Measurements from ENCODE around the gene SLC38A10. TPM values are rescaled to one million over a fixed set of nuclear protein-coding genes. Genes with fewer than 3 reads are reported as not detected.

The SLC38A10 gene
- total RNA-seq, result 10 to 100 TPM; 45.7 to 58.6 (median 53.9) TPM

DNA sequence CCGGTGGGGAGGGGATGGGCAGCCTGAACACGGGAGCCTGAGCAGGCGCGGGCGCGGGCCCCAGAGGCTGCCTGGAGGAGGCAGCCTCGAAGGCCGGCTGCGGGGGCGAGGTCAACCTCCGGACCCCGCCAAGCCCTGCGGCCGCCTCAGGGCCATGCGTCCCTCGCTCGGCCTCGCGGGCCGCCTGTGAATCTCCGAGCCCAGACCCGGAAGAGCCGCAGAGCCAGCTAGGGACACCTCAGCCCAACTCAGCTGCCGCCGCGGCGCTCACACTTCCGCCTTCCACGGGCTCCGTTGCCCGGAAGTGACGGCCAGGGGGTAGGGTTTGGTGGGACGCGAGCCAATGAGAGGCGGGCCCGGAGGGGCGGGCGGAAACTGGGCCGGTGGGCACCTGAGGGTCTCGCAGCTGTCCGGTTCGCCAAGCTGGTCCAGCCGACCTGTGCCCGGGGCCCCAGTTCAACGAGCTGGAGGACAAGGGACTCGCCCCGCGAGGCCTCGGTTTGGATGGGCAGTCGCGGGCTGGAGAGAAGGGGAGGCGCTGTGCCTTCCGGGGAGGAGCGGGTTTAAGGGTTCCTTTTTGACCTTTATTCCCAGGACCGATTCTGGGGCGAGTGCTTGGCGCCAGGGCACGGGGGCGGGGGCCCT lies at the start of gene SLC38A10:
TSS of gene SLC38A10 (minus strand) at position 277 of the 645 bp plus-strand sequence. CDS start 386 bp downstream, outside the sequence.
- Mint-ChIP-seq H3K9me3 (no peaks in the 10 kb centered on the region), H3K4me3 (peak within 1 kb of the TSS; percentile 91), H3K4me1 (ENCODE audit: low read depth) (peaks cover 38% of the 10 kb centered on the region), H3K27me3 (ENCODE audit: low read depth) (no peaks in the 10 kb centered on the region), H3K36me3 (ENCODE audit: insufficient read depth) (peaks cover 1% of the 10 kb centered on the region)
- DNase-seq (peak; percentile 85), ATAC-seq (peak; percentile 95 to 96)

DNA sequence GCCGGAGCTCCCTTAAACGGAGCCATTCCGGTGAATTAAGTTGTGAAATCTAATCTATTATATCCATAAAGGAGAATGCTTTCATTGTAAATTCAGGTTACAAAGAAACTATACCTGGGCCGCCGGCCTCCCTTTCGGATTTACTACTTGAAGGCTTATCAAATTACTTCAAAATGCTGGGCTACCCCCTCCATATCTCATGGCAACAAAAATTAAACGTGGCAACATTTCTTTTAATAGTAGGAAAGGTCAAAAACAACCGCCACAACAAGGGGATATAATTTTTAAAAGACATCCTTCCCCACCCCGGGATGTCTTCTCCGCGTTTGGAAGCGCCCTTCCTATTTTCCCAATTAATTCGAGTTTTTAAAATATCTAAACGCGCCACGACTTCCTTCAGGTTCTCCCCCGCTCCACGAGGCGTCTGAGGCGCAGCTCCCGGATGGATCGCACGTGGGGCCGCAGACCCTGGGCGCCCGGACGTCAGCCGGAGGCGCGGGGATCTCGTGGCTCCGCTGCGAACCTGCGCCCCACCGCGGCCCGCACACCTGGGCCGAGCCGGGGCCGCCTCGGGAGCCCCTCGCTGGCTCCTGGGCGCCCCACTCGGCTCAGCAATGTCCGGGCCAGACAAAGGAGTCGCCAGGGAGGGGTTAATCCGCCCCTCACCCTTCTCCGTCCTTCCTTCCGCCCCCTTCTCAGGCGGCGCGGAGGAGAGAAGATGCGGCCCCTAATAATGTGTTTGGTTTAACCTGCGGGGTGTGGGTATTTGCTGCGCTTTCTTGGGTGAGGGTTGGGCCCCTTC lies 47.4 kb upstream of the SLC38A10 start:
- DNase-seq (no peak), ATAC-seq (no peak)
- no peaks in the 10 kb centered on the region for H3K9me3 Mint-ChIP-seq
- H3K27me3 Mint-ChIP-seq (ENCODE audit: low read depth), result peaks cover 58% of the 10 kb centered on the region
- peaks cover 17% of the 10 kb centered on the region for H3K4me1 Mint-ChIP-seq (ENCODE audit: low read depth)
- no peak overlapping the region for H3K4me3 Mint-ChIP-seq
- no peaks in the 10 kb centered on the region for H3K36me3 Mint-ChIP-seq (ENCODE audit: insufficient read depth)

DNA sequence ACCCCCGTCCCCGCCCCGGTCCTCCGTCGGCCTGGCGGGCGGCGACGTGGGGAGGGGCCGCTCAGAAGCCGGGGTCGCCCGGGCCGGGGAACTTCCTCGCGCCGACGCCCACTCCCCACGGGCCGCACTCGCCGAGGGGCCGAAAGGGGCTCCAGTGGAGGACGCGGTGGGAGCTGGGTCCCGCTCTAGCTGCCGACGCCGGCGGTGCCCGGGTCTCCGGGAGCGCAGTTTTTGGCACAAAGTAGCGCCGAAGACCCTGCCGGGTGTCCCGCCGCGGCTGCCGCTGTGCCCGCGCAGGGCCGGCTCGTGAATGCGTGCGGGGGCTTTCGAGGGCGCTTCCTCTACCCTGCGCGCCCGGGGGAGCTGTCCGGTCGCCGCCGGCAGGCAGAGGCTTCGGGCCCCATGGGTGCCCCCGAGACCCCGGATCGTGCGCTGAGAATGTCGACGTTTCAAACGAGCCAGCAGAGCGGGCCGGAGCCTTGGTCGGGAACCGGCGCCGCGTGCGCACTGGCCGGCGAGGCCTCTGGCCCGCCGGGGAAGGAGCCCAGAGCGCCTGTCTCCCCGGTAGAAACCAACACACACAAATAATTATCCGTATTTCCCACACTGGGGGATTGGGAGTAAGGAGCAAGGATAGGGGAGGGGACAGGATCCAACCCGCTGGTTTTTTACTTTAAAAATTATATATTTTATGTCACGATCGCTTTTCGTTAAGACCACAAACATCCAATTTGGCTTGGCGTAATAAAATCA lies 46.6 kb upstream of the SLC38A10 start:
- no peak for ATAC-seq
- Mint-ChIP-seq H3K36me3 (ENCODE audit: insufficient read depth) (no peaks in the 10 kb centered on the region), H3K9me3 (no peaks in the 10 kb centered on the region), H3K4me3 (no peak overlapping the region), H3K4me1 (ENCODE audit: low read depth) (peaks cover 17% of the 10 kb centered on the region), H3K27me3 (ENCODE audit: low read depth) (peaks cover 58% of the 10 kb centered on the region)
- no peak for DNase-seq

DNA sequence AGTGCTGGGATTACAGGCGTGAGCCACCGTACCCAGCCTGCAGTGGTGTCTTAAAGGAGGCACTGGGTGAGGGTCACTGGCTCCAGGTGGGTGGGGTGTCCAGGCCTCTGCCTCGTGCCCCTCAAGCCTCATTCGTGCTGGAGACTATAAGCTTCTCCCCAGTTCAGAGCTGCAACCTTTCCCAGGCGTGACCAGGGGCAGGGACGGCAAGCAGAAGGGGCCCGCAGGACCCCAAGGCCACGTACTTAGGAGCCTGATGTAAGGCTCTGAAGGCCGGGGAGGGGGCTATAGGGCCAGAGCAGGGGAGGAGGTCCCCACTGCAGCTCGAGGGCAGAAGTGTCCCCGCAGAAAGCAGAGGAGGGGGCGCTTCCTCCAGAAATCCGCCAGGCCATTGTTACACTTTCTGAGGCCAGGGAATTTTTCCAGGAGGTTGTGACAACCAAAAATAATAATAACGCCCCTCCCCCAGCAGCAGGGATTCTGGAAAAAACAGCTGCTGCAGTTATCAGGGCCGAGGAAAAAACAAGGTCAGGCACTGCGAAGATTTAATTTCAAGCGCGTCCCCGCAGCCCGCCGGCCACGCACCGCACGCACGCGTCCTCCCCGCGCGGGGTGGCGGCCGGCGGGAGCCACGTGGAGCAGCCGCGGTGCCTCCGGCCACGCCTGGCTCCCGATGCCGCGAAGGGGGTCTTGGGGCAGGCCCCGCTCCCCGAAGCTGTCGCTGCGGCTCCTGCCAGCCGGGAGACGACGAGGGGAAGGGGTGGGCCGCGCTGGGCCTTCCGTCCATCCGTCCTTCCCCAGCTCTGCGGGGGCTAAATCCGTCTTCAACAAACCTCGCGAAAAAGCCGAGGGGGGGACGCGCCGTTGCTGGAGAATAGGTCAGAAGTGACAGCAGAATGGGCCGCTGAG lies 45.8 kb upstream of the SLC38A10 start:
- ATAC-seq (no peak), DNase-seq (no peak)
- Mint-ChIP-seq H3K4me1 (ENCODE audit: low read depth) (peaks cover 17% of the 10 kb centered on the region), H3K36me3 (ENCODE audit: insufficient read depth) (no peaks in the 10 kb centered on the region), H3K4me3 (no peak overlapping the region), H3K27me3 (ENCODE audit: low read depth) (peaks cover 61% of the 10 kb centered on the region), H3K9me3 (no peaks in the 10 kb centered on the region)

DNA sequence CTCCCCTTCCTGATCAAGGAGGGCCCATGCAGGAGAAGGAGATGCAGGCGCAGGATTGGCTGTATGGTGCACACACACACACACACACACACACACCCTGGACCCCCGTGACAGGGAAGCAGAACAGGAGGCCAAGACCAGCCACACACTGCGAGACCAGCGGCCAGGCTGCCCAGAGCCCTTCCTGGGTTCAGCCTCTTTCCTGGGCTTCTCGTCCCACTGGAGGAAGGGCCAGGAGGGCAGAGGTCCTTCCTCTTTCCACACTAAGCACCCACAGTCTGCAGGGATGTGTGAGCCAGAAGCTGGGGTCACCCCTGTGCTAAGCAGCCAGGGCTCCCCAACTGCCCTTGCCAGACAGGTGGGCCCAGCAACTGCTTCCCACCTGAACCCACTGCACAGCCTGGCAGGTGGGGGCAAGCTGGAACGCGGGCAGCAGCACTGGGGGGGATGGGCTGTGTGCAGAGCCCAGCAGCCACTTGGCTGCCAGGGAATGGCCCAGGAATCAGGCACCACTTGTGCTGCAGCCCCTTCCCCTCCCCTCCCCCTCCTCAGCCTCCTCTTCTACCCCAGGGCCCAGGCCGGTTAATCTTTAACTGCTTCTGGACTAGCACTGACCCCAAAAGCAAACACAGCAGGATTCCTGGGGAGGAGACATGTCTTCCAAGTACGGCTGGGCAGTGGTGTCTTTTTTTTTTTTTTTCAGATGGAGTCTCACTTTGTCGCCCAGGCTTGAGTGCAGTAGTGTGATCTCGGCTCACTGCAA lies 44.6 kb upstream of the SLC38A10 start:
- ATAC-seq (no peak), DNase-seq (no peak)
- Mint-ChIP-seq H3K4me3 (no peak overlapping the region), H3K4me1 (ENCODE audit: low read depth) (peaks cover 13% of the 10 kb centered on the region), H3K9me3 (no peaks in the 10 kb centered on the region), H3K27me3 (ENCODE audit: low read depth) (peaks cover 60% of the 10 kb centered on the region), H3K36me3 (ENCODE audit: insufficient read depth) (no peaks in the 10 kb centered on the region)

DNA sequence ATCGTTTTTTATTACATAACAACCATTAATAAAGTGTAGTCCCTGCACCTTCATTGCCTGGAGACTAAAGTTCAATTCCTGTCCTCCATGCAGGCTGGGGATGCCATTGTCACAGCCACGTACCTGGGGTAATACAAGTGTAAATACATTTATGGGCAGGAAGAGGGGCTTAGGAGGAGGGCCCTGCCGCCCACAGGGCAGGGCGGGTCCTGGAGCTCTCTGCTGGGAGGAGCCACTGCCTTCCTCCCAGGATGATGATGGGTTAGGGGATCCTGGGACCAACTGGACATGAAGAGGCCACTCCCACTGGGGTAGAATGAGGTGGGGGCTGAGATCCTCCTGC lies 44.1 kb upstream of the SLC38A10 start:
- Mint-ChIP-seq H3K27me3 (ENCODE audit: low read depth) (peaks cover 55% of the 10 kb centered on the region), H3K9me3 (no peaks in the 10 kb centered on the region), H3K4me3 (no peak overlapping the region), H3K36me3 (ENCODE audit: insufficient read depth) (no peaks in the 10 kb centered on the region), H3K4me1 (ENCODE audit: low read depth) (peaks cover 8% of the 10 kb centered on the region)
- DNase-seq (no peak), ATAC-seq (no peak)

DNA sequence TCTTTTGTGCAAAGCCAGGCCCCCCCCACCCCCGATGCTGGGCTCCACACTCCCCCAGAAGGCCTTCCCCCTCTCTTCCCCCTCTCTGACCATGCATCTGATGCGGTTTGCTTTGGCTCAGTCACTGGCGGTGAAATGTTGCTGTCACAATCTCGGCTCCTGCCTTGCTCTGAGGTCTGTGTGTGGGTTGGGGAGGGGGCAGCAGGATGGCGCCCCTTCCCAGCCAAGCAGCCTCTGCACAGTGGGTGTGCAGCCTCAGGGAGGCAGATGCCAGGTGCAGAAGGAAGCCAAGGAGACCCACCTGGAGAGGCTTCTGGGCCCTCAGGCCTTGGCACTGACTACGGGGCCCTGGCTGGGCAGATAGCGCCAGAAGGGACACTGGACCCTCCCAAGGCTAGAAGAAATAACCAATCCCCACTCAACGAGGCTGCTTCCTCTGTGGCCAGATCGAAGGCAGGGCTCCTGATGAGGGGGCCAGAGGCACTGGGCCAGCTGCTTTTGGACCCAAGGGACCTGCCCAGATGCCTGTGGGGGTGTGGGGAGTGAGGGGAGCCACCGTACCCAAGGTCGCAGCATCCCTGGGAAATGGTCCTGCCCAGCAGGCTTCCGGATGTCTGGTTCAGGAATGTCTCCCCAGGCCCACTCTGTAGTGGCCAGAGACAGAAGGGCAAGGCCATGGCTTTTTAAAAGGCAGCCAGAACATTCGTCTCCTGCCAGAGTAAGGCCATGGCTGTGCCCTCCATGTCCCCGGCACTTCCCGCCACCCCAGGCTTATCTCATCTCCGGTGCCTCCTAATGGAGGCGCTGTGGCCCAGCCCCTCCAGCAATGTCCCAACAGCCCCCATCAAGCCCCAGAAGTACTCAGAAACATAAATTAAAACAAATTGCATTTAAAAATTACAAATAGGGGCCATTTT lies 43.4 kb upstream of the SLC38A10 start:
- no peak for ATAC-seq
- peaks cover 52% of the 10 kb centered on the region for H3K27me3 Mint-ChIP-seq (ENCODE audit: low read depth)
- H3K4me3 Mint-ChIP-seq, result no peak overlapping the region
- no peak for DNase-seq
- no peaks in the 10 kb centered on the region for H3K36me3 Mint-ChIP-seq (ENCODE audit: insufficient read depth)
- H3K4me1 Mint-ChIP-seq (ENCODE audit: low read depth), result peaks cover 4% of the 10 kb centered on the region
- H3K9me3 Mint-ChIP-seq, result no peaks in the 10 kb centered on the region

DNA sequence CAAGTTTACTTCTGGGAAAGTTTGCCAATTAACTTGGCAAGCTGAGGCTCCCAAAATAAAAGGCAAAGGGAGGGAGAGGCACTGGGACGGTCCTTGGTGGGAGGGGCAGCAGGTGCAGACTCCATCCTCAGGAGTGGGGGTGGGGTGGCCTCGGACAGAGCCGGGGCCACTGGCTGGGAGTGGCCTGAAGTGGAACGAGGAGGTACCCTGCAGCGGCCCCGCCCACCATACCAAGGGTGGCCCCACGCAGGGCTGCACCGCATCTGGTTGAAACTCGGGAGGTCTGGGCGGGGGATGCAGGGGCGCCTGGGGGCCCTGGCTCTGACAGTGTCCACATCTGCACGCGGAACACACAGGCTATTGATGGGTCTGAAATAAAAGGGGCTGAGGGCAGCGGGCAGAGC lies 42.4 kb upstream of the SLC38A10 start:
- Mint-ChIP-seq H3K36me3 (ENCODE audit: insufficient read depth) (no peaks in the 10 kb centered on the region), H3K9me3 (no peaks in the 10 kb centered on the region), H3K4me1 (ENCODE audit: low read depth) (no peaks in the 10 kb centered on the region), H3K27me3 (ENCODE audit: low read depth) (peaks cover 53% of the 10 kb centered on the region), H3K4me3 (no peak overlapping the region)
- ATAC-seq (no peak), DNase-seq (no peak)

DNA sequence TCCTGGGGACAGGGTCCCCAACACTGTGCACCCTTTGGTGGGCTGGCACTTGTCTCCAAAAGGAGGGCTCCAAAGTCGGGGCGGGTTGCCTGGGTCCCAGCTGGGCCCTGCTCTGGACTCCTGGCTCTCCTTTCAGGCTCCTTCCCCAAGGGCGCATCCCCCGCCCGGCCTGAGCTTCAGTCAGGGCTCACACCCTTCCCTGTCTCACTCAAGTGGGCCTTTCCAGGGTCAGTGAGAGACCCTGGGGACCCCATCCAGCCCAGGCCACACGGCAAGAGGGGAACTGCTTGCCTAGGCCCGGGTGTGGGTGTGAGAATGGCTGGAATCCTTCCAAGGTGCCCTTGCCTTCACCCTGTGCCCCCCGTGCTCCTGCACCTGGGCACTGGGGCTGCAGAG lies 41.8 kb upstream of the SLC38A10 start:
- DNase-seq (no peak), ATAC-seq (no peak)
- Mint-ChIP-seq H3K4me1 (ENCODE audit: low read depth) (no peaks in the 10 kb centered on the region), H3K36me3 (ENCODE audit: insufficient read depth) (no peaks in the 10 kb centered on the region), H3K27me3 (ENCODE audit: low read depth) (peaks cover 49% of the 10 kb centered on the region), H3K9me3 (no peaks in the 10 kb centered on the region), H3K4me3 (no peak overlapping the region)

DNA sequence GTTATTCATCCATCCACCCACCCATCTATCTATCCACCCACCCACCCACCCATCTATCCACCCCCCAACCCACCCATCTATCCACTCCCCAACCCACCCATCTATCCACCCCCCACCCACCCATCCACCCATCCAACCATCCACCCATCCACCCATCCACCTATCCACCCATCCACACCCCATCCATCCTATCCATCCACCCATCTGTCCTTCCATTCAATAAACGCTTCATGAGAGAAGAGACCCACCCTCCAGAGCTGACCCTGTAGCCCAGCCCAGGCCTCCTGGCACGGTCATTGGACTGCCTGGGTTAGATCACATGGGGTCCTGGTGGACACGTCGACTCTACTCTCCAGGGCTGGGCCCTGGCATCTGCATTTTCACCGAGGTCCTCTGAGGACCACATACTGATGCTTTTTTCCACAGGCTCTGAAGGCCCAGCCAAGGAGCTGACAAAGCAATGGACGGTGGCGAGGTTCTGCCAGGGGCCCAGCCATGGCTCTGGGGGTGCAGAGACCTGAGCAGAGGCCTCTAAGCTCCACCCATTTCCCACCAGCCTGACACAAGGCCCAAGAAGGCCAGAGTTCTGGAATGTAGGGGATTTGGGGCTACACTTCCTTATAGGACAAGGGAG lies 41.3 kb upstream of the SLC38A10 start:
- Mint-ChIP-seq H3K36me3 (ENCODE audit: insufficient read depth) (no peaks in the 10 kb centered on the region), H3K4me3 (no peak overlapping the region), H3K4me1 (ENCODE audit: low read depth) (no peaks in the 10 kb centered on the region), H3K27me3 (ENCODE audit: low read depth) (peaks cover 51% of the 10 kb centered on the region), H3K9me3 (no peaks in the 10 kb centered on the region)
- ATAC-seq (no peak), DNase-seq (no peak)

DNA sequence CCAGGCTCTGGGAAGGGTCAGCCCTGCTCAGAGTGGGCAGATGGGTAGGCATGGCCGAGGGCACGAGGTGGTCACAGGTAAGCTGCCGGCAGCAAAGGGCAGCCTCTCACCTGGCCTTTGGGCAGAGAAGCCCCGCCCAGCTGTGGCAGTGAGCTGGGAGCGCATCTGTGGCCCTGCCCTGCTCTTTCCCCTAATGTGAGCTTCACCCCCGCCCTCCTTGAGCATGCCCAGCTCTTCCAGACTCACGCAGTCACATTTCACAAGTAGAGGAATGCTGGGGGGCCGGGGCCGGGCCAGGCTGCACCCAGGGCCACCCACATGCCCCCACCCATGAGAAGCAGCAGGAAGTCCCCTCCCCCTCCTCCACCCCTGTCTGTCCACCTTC lies 40.7 kb upstream of the SLC38A10 start:
- DNase-seq (no peak), ATAC-seq (no peak)
- Mint-ChIP-seq H3K27me3 (ENCODE audit: low read depth) (peaks cover 49% of the 10 kb centered on the region), H3K9me3 (no peaks in the 10 kb centered on the region), H3K4me1 (ENCODE audit: low read depth) (no peaks in the 10 kb centered on the region), H3K4me3 (no peak overlapping the region), H3K36me3 (ENCODE audit: insufficient read depth) (no peaks in the 10 kb centered on the region)

DNA sequence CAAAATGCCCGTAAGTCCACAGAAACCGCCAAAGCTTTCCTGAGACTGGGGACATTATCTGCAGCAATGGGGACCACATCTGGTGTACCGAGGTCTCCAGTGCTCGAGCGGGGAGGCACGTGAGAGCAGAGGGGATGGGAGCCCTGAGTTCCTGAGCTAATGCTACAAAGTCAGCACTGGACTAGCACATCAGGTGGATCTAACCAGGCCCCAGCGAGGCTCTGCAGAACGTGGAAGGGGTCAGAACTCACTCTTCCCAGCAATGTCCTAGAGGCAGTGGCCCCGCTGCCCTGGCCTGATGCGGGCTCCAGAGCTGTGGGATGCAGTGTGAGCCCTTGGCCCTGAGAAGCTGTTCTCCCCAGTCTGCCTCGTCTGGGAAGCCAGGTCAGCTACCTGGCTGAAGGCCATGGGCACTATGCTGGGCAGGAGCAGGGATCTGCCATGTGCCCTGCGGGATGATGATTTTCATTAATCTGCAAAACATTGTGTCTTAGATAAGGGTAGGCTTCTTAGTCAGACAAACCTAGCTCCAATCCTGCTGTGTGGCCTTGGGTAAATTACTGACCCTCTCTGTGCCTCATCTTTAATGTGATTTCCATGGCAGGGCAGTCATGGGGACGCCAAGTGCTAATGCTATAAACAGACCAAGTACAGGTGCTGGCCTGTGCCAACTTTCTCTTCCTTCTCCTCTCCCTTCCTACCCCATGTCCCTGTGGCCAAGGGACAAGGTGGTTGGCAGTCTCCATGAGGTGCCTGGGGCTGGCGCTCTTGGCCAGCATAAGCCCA lies 40.1 kb upstream of the SLC38A10 start:
- ATAC-seq (no peak), DNase-seq (no peak)
- Mint-ChIP-seq H3K27me3 (ENCODE audit: low read depth) (peaks cover 47% of the 10 kb centered on the region), H3K4me1 (ENCODE audit: low read depth) (no peaks in the 10 kb centered on the region), H3K4me3 (no peak overlapping the region), H3K9me3 (no peaks in the 10 kb centered on the region), H3K36me3 (ENCODE audit: insufficient read depth) (no peaks in the 10 kb centered on the region)

All from activated T-cell treated with anti-CD3 and anti-CD28 coated beads, Interleukin-2, amount 50 U/mL, for 4 hours (primary cell).